Peyer's patch (tissue), 4 donors: ENCODE results near the gene ESPN.

ENCODE experiments used
- POLR2A ChIP-seq, 2 donors: fragments of 450-650 bp; IDR thresholded peaks; one replicate each; pipeline ENCODE4 v1.5.1; 2017; ENCODE audit warnings: antibody characterized with exemption in 2 of 2, mild to moderate bottlenecking in 2 of 2, moderate library complexity in 2 of 2
- TF ChIP-seq, protein P1 (sequence below), 6 experiments: fragments of 450-650 bp in 4 of 6; fragments of 200-600 bp in 2 of 6; sonication (generic) in 1 of 6; IDR thresholded peaks; one replicate each; pipeline ENCODE4 v1.5.1; 2017 to 2019; ENCODE audit warnings: antibody characterized with exemption in 6 of 6, mild to moderate bottlenecking in 3 of 6, moderate library complexity in 1 of 6

DNA sequence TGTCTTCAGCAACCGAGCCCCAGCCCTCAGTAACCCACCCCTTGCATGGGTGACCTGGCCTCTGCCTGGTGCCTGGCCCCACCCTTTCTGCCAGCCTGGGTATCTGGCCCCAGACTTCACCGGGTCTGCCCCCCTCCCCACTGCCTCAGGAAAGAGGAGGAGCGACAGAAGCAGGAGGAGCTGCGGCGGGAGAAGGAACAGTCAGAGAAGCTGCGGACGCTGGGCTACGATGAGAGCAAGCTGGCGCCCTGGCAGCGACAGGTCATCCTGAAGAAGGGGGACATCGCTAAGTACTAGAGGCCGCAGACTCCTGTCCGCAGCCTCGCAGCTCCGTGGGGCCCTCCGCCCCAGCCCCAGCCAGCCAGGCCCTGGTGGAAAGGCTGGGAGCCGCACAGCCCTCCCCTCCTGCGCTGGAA is 35.3 kb downstream of the ESPN start:
- TF ChIP-seq POLR2A (IDR thresholded peaks at IDR 0.05), result no peak
- TF ChIP-seq, protein P1, sequence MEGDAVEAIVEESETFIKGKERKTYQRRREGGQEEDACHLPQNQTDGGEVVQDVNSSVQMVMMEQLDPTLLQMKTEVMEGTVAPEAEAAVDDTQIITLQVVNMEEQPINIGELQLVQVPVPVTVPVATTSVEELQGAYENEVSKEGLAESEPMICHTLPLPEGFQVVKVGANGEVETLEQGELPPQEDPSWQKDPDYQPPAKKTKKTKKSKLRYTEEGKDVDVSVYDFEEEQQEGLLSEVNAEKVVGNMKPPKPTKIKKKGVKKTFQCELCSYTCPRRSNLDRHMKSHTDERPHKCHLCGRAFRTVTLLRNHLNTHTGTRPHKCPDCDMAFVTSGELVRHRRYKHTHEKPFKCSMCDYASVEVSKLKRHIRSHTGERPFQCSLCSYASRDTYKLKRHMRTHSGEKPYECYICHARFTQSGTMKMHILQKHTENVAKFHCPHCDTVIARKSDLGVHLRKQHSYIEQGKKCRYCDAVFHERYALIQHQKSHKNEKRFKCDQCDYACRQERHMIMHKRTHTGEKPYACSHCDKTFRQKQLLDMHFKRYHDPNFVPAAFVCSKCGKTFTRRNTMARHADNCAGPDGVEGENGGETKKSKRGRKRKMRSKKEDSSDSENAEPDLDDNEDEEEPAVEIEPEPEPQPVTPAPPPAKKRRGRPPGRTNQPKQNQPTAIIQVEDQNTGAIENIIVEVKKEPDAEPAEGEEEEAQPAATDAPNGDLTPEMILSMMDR (IDR thresholded peaks at IDR 0.05), result no peak
